Activated B cell treated with CpG ODN at 0.5 μM for 24 hours (primary cell): ENCODE measurements around the gene MASP1. TPM values are rescaled to one million over a fixed set of nuclear protein-coding genes. Genes with fewer than 3 reads are reported as not detected.

ENCODE experiments used
- ATAC-seq: fragments of 200-7000 bp; cut with Tn5 transposase; one replicate; pipeline ENCODE4 v1.10.0; 2021; ENCODE audit warnings: low read depth, mild to moderate bottlenecking, moderate library complexity
- CTCF ChIA-PET: fragments of 350-600 bp; sonication (Branson Sonifier 250); formaldehyde crosslinking; loops from one replicate; lab custom pipeline; 2021; ENCODE audit warnings: antibody characterized with exemption; lab: Charles Lee
- POLR2A ChIA-PET: fragments of 350-600 bp; sonication (Branson Sonifier 250); formaldehyde crosslinking; loops from one replicate; lab custom pipeline; 2021; ENCODE audit warnings: antibody characterized with exemption; lab: Charles Lee
- DNase-seq: peaks from one replicate; pipeline ENCODE4 v3.0.0; 2022
- H3K27ac Mint-ChIP-seq: one replicate; pipeline ENCODE4 v1.8.0; 2020; ENCODE audit warnings: mixed read lengths
- H3K27me3 Mint-ChIP-seq: one replicate; pipeline ENCODE4 v1.8.0; 2021; ENCODE audit warnings: mixed read lengths
- H3K36me3 Mint-ChIP-seq: one replicate; pipeline ENCODE4 v1.8.0; 2021; ENCODE audit warnings: low read depth, mixed read lengths
- H3K4me1 Mint-ChIP-seq: one replicate; pipeline ENCODE4 v1.8.0; 2021; ENCODE audit warnings: mixed read lengths
- H3K4me3 Mint-ChIP-seq: one replicate; pipeline ENCODE4 v1.8.0; 2020; ENCODE audit warnings: mild to moderate bottlenecking, mixed read lengths
- H3K9me3 Mint-ChIP-seq: one replicate; pipeline ENCODE4 v1.8.0; 2020; ENCODE audit warnings: mixed read lengths
- intact Hi-C: fragments of 100-400 bp; cut with micrococcal nuclease; formaldehyde crosslinking; loops from one replicate; pipeline ENCODE4 v1.15.1; 2024
- total RNA-seq: library from RNA; stranded (reverse); gene quantifications from 2 replicates; pipeline ENCODE4 v1.2.3, GENCODE V29; 2022
- TF ChIP-seq, protein P1 (sequence below): fragments of 200-600 bp; IDR thresholded peaks from one replicate; pipeline ENCODE4 v1.8.0; 2022; ENCODE audit warnings: antibody characterized with exemption, mild to moderate bottlenecking

Gene MASP1
- total RNA-seq, 1 donor from 2014 or later, result not detected

DNA sequence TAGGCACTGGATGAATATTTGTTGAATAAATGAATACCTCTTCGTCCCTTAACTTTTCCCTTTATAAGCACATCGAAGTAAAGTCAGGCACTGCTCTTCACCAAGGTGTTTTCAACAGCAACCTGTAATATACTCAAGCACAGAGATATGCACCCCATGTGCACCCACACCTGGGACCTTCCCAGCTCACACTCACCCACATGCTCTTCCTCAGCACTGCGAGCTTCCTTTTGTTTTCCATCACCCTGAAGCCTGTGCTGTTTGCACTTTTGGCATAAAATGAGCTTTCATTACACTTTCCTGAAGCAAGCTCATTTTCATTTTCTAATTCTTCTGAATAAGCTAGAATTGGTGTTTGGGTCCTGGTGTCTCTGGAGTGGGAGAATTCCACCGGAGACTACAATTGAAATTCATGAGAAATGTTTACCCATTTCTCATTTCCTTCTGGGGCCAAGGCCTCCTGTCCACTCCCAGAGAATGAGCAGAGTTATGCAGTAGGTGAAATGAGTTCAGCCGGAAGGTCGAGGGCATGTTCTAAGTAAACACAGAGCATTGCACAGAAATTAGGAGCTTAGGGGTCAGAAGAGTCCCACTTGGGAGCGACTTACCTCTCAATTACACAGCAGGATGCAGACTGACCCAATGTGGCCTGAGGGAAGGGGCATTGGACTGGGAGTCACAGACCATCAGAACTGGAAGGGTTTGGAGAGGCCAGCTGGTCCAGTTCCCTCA lies 15.0 kb downstream of the MASP1 start:
- H3K4me1 Mint-ChIP-seq, result no peaks in the 10 kb centered on the region
- TF ChIP-seq, protein P1, sequence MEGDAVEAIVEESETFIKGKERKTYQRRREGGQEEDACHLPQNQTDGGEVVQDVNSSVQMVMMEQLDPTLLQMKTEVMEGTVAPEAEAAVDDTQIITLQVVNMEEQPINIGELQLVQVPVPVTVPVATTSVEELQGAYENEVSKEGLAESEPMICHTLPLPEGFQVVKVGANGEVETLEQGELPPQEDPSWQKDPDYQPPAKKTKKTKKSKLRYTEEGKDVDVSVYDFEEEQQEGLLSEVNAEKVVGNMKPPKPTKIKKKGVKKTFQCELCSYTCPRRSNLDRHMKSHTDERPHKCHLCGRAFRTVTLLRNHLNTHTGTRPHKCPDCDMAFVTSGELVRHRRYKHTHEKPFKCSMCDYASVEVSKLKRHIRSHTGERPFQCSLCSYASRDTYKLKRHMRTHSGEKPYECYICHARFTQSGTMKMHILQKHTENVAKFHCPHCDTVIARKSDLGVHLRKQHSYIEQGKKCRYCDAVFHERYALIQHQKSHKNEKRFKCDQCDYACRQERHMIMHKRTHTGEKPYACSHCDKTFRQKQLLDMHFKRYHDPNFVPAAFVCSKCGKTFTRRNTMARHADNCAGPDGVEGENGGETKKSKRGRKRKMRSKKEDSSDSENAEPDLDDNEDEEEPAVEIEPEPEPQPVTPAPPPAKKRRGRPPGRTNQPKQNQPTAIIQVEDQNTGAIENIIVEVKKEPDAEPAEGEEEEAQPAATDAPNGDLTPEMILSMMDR, result no peak
- POLR2A ChIA-PET, result no interaction called here
- H3K27ac Mint-ChIP-seq, result no peak overlapping the region
- no peaks in the 10 kb centered on the region for H3K9me3 Mint-ChIP-seq
- no peak for ATAC-seq
- CTCF ChIA-PET, result no interaction called here
- intact Hi-C loops, result no loop called here
- no peak for DNase-seq
- no peaks in the 10 kb centered on the region for H3K36me3 Mint-ChIP-seq
- H3K4me3 Mint-ChIP-seq, result no peak overlapping the region
- peaks cover 13% of the 10 kb centered on the region for H3K27me3 Mint-ChIP-seq

- TF ChIP-seq, protein P1, result no peak
- peaks cover 17% of the 10 kb centered on the region for H3K27me3 Mint-ChIP-seq
- peaks cover 6% of the 10 kb centered on the region for H3K9me3 Mint-ChIP-seq
- no peak overlapping the region for H3K4me3 Mint-ChIP-seq
- H3K27ac Mint-ChIP-seq, result no peak overlapping the region
- CTCF ChIA-PET, result no interaction called here
- intact Hi-C loops, result no loop called here
- DNase-seq (no peak), ATAC-seq (no peak)
- no peaks in the 10 kb centered on the region for H3K4me1 Mint-ChIP-seq
- no peaks in the 10 kb centered on the region for H3K36me3 Mint-ChIP-seq
- POLR2A ChIA-PET, result no interaction called here
Measured at GRCh38 chr3:187274977-187275338, 16.6 kb downstream of the MASP1 start.

GRCh38 chr3:187274315-187274976 lies 17.1 kb downstream of the MASP1 start:
- Mint-ChIP-seq H3K27me3 (peaks cover 16% of the 10 kb centered on the region), H3K27ac (no peak overlapping the region), H3K9me3 (peaks cover 10% of the 10 kb centered on the region), H3K4me3 (no peak overlapping the region), H3K4me1 (no peaks in the 10 kb centered on the region), H3K36me3 (no peaks in the 10 kb centered on the region)
- CTCF ChIA-PET, result no interaction called here
- TF ChIP-seq, protein P1, result no peak
- POLR2A ChIA-PET, result no interaction called here
- intact Hi-C loops, result no loop called here
- ATAC-seq (no peak), DNase-seq (no peak)

GRCh38 chr3:187271582-187271981 lies 20.0 kb downstream of the MASP1 start:
- Mint-ChIP-seq H3K4me3 (no peak overlapping the region), H3K9me3 (peaks cover 14% of the 10 kb centered on the region), H3K36me3 (no peaks in the 10 kb centered on the region), H3K4me1 (no peaks in the 10 kb centered on the region), H3K27me3 (peaks cover 25% of the 10 kb centered on the region), H3K27ac (no peak overlapping the region)
- ChIA-PET POLR2A (no interaction called here), CTCF (no interaction called here)
- intact Hi-C loops, result no loop called here
- TF ChIP-seq, protein P1, result no peak
- DNase-seq (no peak), ATAC-seq (no peak)

GRCh38 chr3:187269486-187269885 lies 22.1 kb downstream of the MASP1 start:
- no peak for ATAC-seq
- DNase-seq, result no peak
- ChIA-PET CTCF (no interaction called here), POLR2A (no interaction called here)
- peaks cover 14% of the 10 kb centered on the region for H3K9me3 Mint-ChIP-seq
- peaks cover 35% of the 10 kb centered on the region for H3K27me3 Mint-ChIP-seq
- no peaks in the 10 kb centered on the region for H3K4me1 Mint-ChIP-seq
- intact Hi-C loops, result no loop called here
- no peaks in the 10 kb centered on the region for H3K36me3 Mint-ChIP-seq
- H3K27ac Mint-ChIP-seq, result no peak overlapping the region
- no peak overlapping the region for H3K4me3 Mint-ChIP-seq
- TF ChIP-seq, protein P1, result no peak
